Mesodermal cell (in vitro differentiated cells): Measurements from ENCODE around the gene KIAA1958.

ENCODE experiments used
- H3K27ac ChIP-seq: 2 replicates; pipeline ENCODE4 v1.7.0; 2013; ENCODE audit warnings: mild to moderate bottlenecking, low read depth, low read length, moderate library complexity; ENCODE audit not compliant: severe bottlenecking
- H3K36me3 ChIP-seq: 2 replicates; pipeline ENCODE4 v1.7.1; 2013; ENCODE audit warnings: mild to moderate bottlenecking, low read length, moderate library complexity; ENCODE audit not compliant: control insufficient read depth, insufficient read depth
- H3K4me1 ChIP-seq: one replicate; pipeline ENCODE4 v1.7.1; 2013; ENCODE audit warnings: mild to moderate bottlenecking, low read length; ENCODE audit not compliant: insufficient read depth, control insufficient read depth, poor library complexity, severe bottlenecking
- H3K4me3 ChIP-seq: 2 replicates; pipeline ENCODE4 v1.7.0; 2013; ENCODE audit warnings: low read length, control low read depth, mild to moderate bottlenecking; ENCODE audit not compliant: insufficient read depth, poor library complexity, severe bottlenecking; ENCODE audit errors: extremely low read depth
- H3K9me3 ChIP-seq: 2 replicates; pipeline ENCODE4 v1.7.1; 2013; ENCODE audit warnings: mild to moderate bottlenecking, low read length, moderate library complexity; ENCODE audit not compliant: control insufficient read depth
- WGBS, 2 experiments: methylation state at CpG; one replicate each; pipeline ENCODE4 v1.1.5; 2013; ENCODE audit warnings: missing lambda C conversion rate in 2 of 2; ENCODE audit not compliant: insufficient coverage in 2 of 2; 5-methylcytosine and 5-hydroxymethylcytosine counted together

The KIAA1958 gene

GRCh38 chr9:112605518-112605917, 118.9 kb downstream of the KIAA1958 start:
- H3K4me3 ChIP-seq: no peak overlapping the region
- WGBS, 2 experiments: 100% methylated on average over 1 of the region's 1 CpG
- H3K27ac ChIP-seq: no peak overlapping the region
- no peaks in the 10 kb centered on the region for H3K36me3 ChIP-seq
- H3K9me3 ChIP-seq: no peaks in the 10 kb centered on the region
- H3K4me1 ChIP-seq: no peaks in the 10 kb centered on the region

GRCh38 chr9:112605963-112606699, 119.5 kb downstream of the KIAA1958 start:
- Histone ChIP-seq H3K27ac (no peak overlapping the region), H3K9me3 (no peaks in the 10 kb centered on the region), H3K4me1 (no peaks in the 10 kb centered on the region), H3K4me3 (no peak overlapping the region), H3K36me3 (no peaks in the 10 kb centered on the region)
- WGBS, 2 experiments: 67 to 100% methylated on average over 1 of the region's 2 CpGs

GRCh38 chr9:112608851-112609250, 122.2 kb downstream of the KIAA1958 start:
- H3K9me3 ChIP-seq: no peaks in the 10 kb centered on the region
- H3K4me3 ChIP-seq: no peak overlapping the region
- no peak overlapping the region for H3K27ac ChIP-seq
- WGBS, 2 experiments: no CpG with 5 or more reads among the region's 1 CpG
- H3K36me3 ChIP-seq: no peaks in the 10 kb centered on the region
- H3K4me1 ChIP-seq: no peaks in the 10 kb centered on the region

- no peak overlapping the region for H3K27ac ChIP-seq
- peaks cover 8% of the 10 kb centered on the region for H3K36me3 ChIP-seq
- H3K4me3 ChIP-seq: no peak overlapping the region
- no peaks in the 10 kb centered on the region for H3K4me1 ChIP-seq
- no CpG with 5 or more reads among the region's 2 CpGs for WGBS, 2 experiments
- H3K9me3 ChIP-seq: no peaks in the 10 kb centered on the region
These were observed 129.1 kb downstream of the KIAA1958 start for GRCh38 chr9:112615584-112616266.

- no peak overlapping the region for H3K4me3 ChIP-seq
- peaks cover 8% of the 10 kb centered on the region for H3K36me3 ChIP-seq
- 94 to 95% methylated on average over 3 to 5 of the region's 8 CpGs for WGBS, 2 experiments
- H3K4me1 ChIP-seq: no peaks in the 10 kb centered on the region
- no peak overlapping the region for H3K27ac ChIP-seq
- no peaks in the 10 kb centered on the region for H3K9me3 ChIP-seq
These were observed 130.7 kb downstream of the KIAA1958 start for GRCh38 chr9:112617371-112617770.

GRCh38 chr9:112618385-112619009, 131.9 kb downstream of the KIAA1958 start:
- Histone ChIP-seq H3K9me3 (no peaks in the 10 kb centered on the region), H3K36me3 (peaks cover 8% of the 10 kb centered on the region), H3K27ac (no peak overlapping the region), H3K4me3 (no peak overlapping the region), H3K4me1 (no peaks in the 10 kb centered on the region)
- 95 to 97% methylated on average over 16 to 17 of the region's 21 CpGs for WGBS, 2 experiments

- no peaks in the 10 kb centered on the region for H3K9me3 ChIP-seq
- no CpG with 5 or more reads among the region's 2 CpGs for WGBS, 2 experiments
- H3K4me3 ChIP-seq: no peak overlapping the region
- H3K36me3 ChIP-seq: peaks cover 8% of the 10 kb centered on the region
- H3K4me1 ChIP-seq: no peaks in the 10 kb centered on the region
- no peak overlapping the region for H3K27ac ChIP-seq
These were observed 133.8 kb downstream of the KIAA1958 start for GRCh38 chr9:112620388-112620787.

- no peaks in the 10 kb centered on the region for H3K4me1 ChIP-seq
- no peaks in the 10 kb centered on the region for H3K9me3 ChIP-seq
- 80 to 100% methylated on average over 1 of the region's 3 CpGs for WGBS, 2 experiments
- H3K36me3 ChIP-seq: peaks cover 8% of the 10 kb centered on the region
- no peak overlapping the region for H3K4me3 ChIP-seq
- H3K27ac ChIP-seq: no peak overlapping the region
These were observed 134.5 kb downstream of the KIAA1958 start for GRCh38 chr9:112621018-112621655.

- H3K4me1 ChIP-seq: no peaks in the 10 kb centered on the region
- peaks cover under 1% of the 10 kb centered on the region for H3K36me3 ChIP-seq
- WGBS, 2 experiments: no CpG with 5 or more reads among the region's 2 CpGs
- H3K4me3 ChIP-seq: no peak overlapping the region
- no peak overlapping the region for H3K27ac ChIP-seq
- no peaks in the 10 kb centered on the region for H3K9me3 ChIP-seq
These were observed 136.6 kb downstream of the KIAA1958 start for GRCh38 chr9:112623198-112623597.

- H3K4me3 ChIP-seq: no peak overlapping the region
- WGBS, 2 experiments: 83 to 84% methylated on average over 2 to 4 of the region's 7 CpGs
- H3K9me3 ChIP-seq: no peaks in the 10 kb centered on the region
- H3K36me3 ChIP-seq: no peaks in the 10 kb centered on the region
- no peaks in the 10 kb centered on the region for H3K4me1 ChIP-seq
- no peak overlapping the region for H3K27ac ChIP-seq
These were observed 138.4 kb downstream of the KIAA1958 start for GRCh38 chr9:112624711-112625707.
